MCF 10A (cell line): ENCODE results near the gene CCL14. TPM values are rescaled to one million over a fixed set of nuclear protein-coding genes. Genes with fewer than 3 reads are reported as not detected.
"Not testable (repeated sequence)": the region's sequence is repeated elsewhere in the genome, so short reads cannot be mapped to it uniquely, and the experiment has no call there.

Experiments
- BruUV-seq: library from RNA; stranded (reverse); fragments of 400-500 nt; replicated peaks from 2 replicates; lab custom pipeline; 2021; lab: Mats Ljungman, UMichigan
- CTCF ChIA-PET: fragments of 300-600 bp; sonication (Branson Sonifier 250); formaldehyde crosslinking; extraction: SDS; loops from one replicate; lab custom pipeline; 2021; ENCODE audit warnings: antibody characterized with exemption, inconsistent platforms; lab: Yijun Ruan, JAX
- POLR2A ChIA-PET: fragments of 300-600, 350-650 bp; sonication (Branson Sonifier 250); formaldehyde crosslinking; extraction: SDS; loops from one replicate; lab custom pipeline; 2020; ENCODE audit warnings: antibody characterized with exemption, inconsistent platforms; lab: Yijun Ruan, JAX
- DNase-seq: peaks from one replicate; pipeline ENCODE4 v3.0.0-alpha.2; 2018; ENCODE audit not compliant: unreplicated experiment
- H3K27ac Mint-ChIP-seq: one replicate; pipeline ENCODE4 v1.8.0; 2022; ENCODE audit warnings: mild to moderate bottlenecking, low read depth, mixed read lengths; ENCODE audit not compliant: unreplicated experiment
- H3K27me3 Mint-ChIP-seq: one replicate; pipeline ENCODE4 v1.8.0; 2022; ENCODE audit warnings: mixed read lengths; ENCODE audit not compliant: insufficient read depth, unreplicated experiment
- H3K36me3 Mint-ChIP-seq: one replicate; pipeline ENCODE4 v1.8.0; 2022; ENCODE audit warnings: mild to moderate bottlenecking, moderate library complexity, mixed read lengths; ENCODE audit not compliant: insufficient read depth, unreplicated experiment
- H3K4me1 Mint-ChIP-seq: one replicate; pipeline ENCODE4 v1.8.0; 2022; ENCODE audit warnings: mixed read lengths; ENCODE audit not compliant: insufficient read depth, unreplicated experiment
- H3K4me3 Mint-ChIP-seq: one replicate; pipeline ENCODE4 v1.8.0; 2022; ENCODE audit warnings: mild to moderate bottlenecking, moderate library complexity, mixed read lengths; ENCODE audit not compliant: unreplicated experiment
- H3K9me3 Mint-ChIP-seq: one replicate; pipeline ENCODE4 v1.8.0; 2022; ENCODE audit warnings: mixed read lengths; ENCODE audit not compliant: unreplicated experiment
- intact Hi-C: fragments of 100-400 bp; cut with micrococcal nuclease; formaldehyde crosslinking; loops from 2 replicates; pipeline ENCODE4 v1.14.1; 2022
- total RNA-seq: library from RNA; stranded (reverse); gene quantifications from 2 replicates; pipeline ENCODE4 v1.2.3, GENCODE V29; 2022
- TF ChIP-seq, protein P1 (sequence below): fragments of 200-600 bp; IDR thresholded peaks from one replicate; pipeline ENCODE4 v1.8.0; 2022; ENCODE audit warnings: antibody characterized with exemption, mild to moderate bottlenecking; ENCODE audit not compliant: unreplicated experiment

CCL14 gene
- total RNA-seq, 1 experiment from 2014 or later, result not detected

GRCh38 chr17:36001110-36001771 is 14.7 kb upstream of the CCL14 start, which contains the start of gene CCL15:
Gene CCL15 (minus strand): TSS chr17:36001553. CDS start chr17:36001492, 61 bp downstream.
- Mint-ChIP-seq H3K27me3 (peaks cover 46% of the 10 kb centered on the region), H3K4me1 (no peaks in the 10 kb centered on the region), H3K36me3 (no peaks in the 10 kb centered on the region), H3K4me3 (no peak within 1 kb of the TSS), H3K27ac (no peak within 1 kb of the TSS), H3K9me3 (no peaks in the 10 kb centered on the region)
- ChIA-PET CTCF (interaction anchor here (0.6 to 1.4 kb wide), 2 partner anchors 110 to 148 kb away, joined by 3 to 7 read pairs; no protein-coding TSS in a partner anchor), POLR2A (no interaction called here)
- TF ChIP-seq, protein P1, sequence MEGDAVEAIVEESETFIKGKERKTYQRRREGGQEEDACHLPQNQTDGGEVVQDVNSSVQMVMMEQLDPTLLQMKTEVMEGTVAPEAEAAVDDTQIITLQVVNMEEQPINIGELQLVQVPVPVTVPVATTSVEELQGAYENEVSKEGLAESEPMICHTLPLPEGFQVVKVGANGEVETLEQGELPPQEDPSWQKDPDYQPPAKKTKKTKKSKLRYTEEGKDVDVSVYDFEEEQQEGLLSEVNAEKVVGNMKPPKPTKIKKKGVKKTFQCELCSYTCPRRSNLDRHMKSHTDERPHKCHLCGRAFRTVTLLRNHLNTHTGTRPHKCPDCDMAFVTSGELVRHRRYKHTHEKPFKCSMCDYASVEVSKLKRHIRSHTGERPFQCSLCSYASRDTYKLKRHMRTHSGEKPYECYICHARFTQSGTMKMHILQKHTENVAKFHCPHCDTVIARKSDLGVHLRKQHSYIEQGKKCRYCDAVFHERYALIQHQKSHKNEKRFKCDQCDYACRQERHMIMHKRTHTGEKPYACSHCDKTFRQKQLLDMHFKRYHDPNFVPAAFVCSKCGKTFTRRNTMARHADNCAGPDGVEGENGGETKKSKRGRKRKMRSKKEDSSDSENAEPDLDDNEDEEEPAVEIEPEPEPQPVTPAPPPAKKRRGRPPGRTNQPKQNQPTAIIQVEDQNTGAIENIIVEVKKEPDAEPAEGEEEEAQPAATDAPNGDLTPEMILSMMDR, result no peak
- intact Hi-C loops, result no loop called here
- BruUV-seq, result no TSS peak
- no peak for DNase-seq

DNA sequence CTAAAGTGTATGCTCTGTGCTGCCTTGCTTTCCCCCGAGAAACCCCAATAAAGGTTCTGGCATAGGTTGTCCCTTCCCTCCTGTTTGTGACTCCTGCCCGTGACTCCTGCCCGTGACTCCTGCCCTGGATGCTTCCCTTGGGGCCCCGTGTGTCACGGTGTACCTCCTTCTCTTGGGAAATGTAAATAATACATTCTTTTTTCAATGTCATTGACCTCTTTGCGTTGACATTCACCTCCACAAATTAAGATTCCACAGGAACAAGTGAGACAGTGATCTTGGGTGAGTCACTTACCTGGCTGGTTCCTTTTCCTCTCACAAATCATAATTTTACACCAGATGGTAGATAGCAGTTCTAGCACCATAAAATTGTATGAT is 14.2 kb upstream of the CCL14 start:
- no TSS peak for BruUV-seq
- Mint-ChIP-seq H3K4me1 (no peaks in the 10 kb centered on the region), H3K36me3 (no peaks in the 10 kb centered on the region), H3K27me3 (peaks cover 52% of the 10 kb centered on the region), H3K27ac (no peak overlapping the region), H3K9me3 (no peaks in the 10 kb centered on the region), H3K4me3 (no peak overlapping the region)
- intact Hi-C loops, result no loop called here
- ChIA-PET CTCF (interaction anchor here (1.4 kb wide), 1 partner anchor 148 kb away, joined by 7 read pairs; no protein-coding TSS in a partner anchor), POLR2A (interaction anchor here (0.6 kb wide), 1 partner anchor 113 kb away, joined by 4 read pairs; no protein-coding TSS in a partner anchor)
- TF ChIP-seq, protein P1, result no peak
- no peak for DNase-seq

- H3K27ac Mint-ChIP-seq, result no peak overlapping the region
- ChIA-PET CTCF (interaction anchor here (1.0 kb wide), 1 partner anchor 150 kb away, joined by 3 read pairs; no protein-coding TSS in a partner anchor), POLR2A (no interaction called here)
- no peaks in the 10 kb centered on the region for H3K4me1 Mint-ChIP-seq
- DNase-seq, result no peak
- peaks cover 59% of the 10 kb centered on the region for H3K27me3 Mint-ChIP-seq
- TF ChIP-seq, protein P1, result no peak
- no TSS peak for BruUV-seq
- no peaks in the 10 kb centered on the region for H3K9me3 Mint-ChIP-seq
- H3K36me3 Mint-ChIP-seq, result no peaks in the 10 kb centered on the region
- intact Hi-C loops, result no loop called here
- no peak overlapping the region for H3K4me3 Mint-ChIP-seq
Measured at GRCh38 chr17:35998756-35999155, 12.2 kb upstream of the CCL14 start.

DNA sequence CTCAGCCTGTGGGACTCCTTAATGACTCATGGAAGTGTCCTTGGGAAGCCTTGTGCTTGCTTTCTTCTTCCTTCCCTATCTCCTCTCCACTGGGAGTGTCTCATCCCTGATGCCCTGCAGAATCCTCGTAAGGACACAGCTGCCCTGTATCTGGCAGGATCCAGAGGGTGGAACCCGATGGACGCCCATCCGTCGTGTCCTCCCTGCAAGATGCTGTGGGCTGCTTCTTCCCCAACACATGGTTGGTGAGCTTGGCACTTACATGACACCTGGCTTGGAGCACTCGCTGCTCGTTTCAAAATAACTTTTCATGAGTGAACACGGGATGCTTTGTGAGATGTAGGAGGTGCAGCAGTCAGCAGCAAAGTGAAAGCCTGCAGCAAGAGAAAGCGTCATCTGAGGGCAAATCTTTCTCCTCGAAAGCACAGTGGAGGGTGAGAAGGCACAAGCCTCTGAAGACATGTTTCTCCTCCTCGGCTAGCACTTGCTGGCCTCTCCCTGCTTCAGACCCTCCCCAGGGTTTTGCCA is 11.6 kb upstream of the CCL14 start:
- H3K36me3 Mint-ChIP-seq, result no peaks in the 10 kb centered on the region
- no peak overlapping the region for H3K4me3 Mint-ChIP-seq
- H3K4me1 Mint-ChIP-seq, result no peaks in the 10 kb centered on the region
- H3K9me3 Mint-ChIP-seq, result no peaks in the 10 kb centered on the region
- ChIA-PET POLR2A (no interaction called here), CTCF (interaction anchor here (0.8 kb wide), 1 partner anchor 77 kb away, joined by 3 read pairs; no protein-coding TSS in a partner anchor)
- H3K27ac Mint-ChIP-seq, result no peak overlapping the region
- H3K27me3 Mint-ChIP-seq, result peaks cover 59% of the 10 kb centered on the region
- DNase-seq, result no peak
- TF ChIP-seq, protein P1, result no peak
- intact Hi-C loops, result no loop called here
- no TSS peak for BruUV-seq

- H3K36me3 Mint-ChIP-seq, DNase-seq, H3K27ac Mint-ChIP-seq, H3K4me3 Mint-ChIP-seq, H3K4me1 Mint-ChIP-seq, POLR2A ChIA-PET, BruUV-seq, H3K9me3 Mint-ChIP-seq, intact Hi-C loops: not testable (repeated sequence)
- CTCF ChIA-PET, result interaction anchor here (0.9 to 1.0 kb wide), 2 partner anchors 19 to 153 kb away, joined by 3 to 5 read pairs; no protein-coding TSS in a partner anchor
- H3K27me3 Mint-ChIP-seq, result peaks cover 70% of the 10 kb centered on the region
Measured at GRCh38 chr17:35995346-35995745, 8.8 kb upstream of the CCL14 start.
